Psoas muscle (tissue), 8 donors: ENCODE data around the gene FAF2. TPM values are rescaled to one million over a fixed set of nuclear protein-coding genes. Genes with fewer than 3 reads are reported as not detected.

Experiments
- ATAC-seq, 4 donors: fragments of 200-7000 bp; cut with Tn5 transposase; one replicate each; pipeline ENCODE4 v1.9.1; 2020; ENCODE audit warnings: moderate library complexity in 3 of 4, mild to moderate bottlenecking in 2 of 4
- DNase-seq, 2 donors: peaks; one replicate each; pipeline ENCODE4 v3.0.0-alpha.2; 2020
- H3K27ac ChIP-seq: fragments of 200-600 bp; one replicate; pipeline ENCODE4 v1.8.0; 2022
- H3K27me3 ChIP-seq, 3 donors: fragments of 200-600 bp in 1 of 3; one replicate each; pipeline versions ENCODE4 v1.6.1 to v1.8.0; 2013 to 2022; ENCODE audit warnings: low read length in 2 of 3, mild to moderate bottlenecking in 2 of 3, moderate library complexity in 1 of 3; ENCODE audit not compliant: insufficient read depth in 3 of 3
- H3K36me3 ChIP-seq, 2 donors: fragments of 200-600 bp in 1 of 2; one replicate each; pipeline versions ENCODE4 v1.6.1 to v1.8.0; 2013 to 2022; ENCODE audit warnings: low read depth in 1 of 2, mild to moderate bottlenecking in 1 of 2, moderate library complexity in 1 of 2; ENCODE audit not compliant: insufficient read depth in 1 of 2
- H3K4me1 ChIP-seq: fragments of 200-600 bp; one replicate; pipeline ENCODE4 v1.8.0; 2022
- H3K4me3 ChIP-seq: fragments of 200-600 bp; one replicate; pipeline ENCODE4 v1.8.0; 2022; ENCODE audit warnings: mild to moderate bottlenecking
- H3K9me3 ChIP-seq: fragments of 200-600 bp; one replicate; pipeline ENCODE4 v1.8.0; 2022
- CTCF ChIP-seq: fragments of 200-600 bp; IDR thresholded peaks from one replicate; pipeline ENCODE4 v1.8.0; 2022; ENCODE audit warnings: antibody characterized with exemption
- WGBS, 3 donors: extraction: QIAGEN DNeasy Blood & Tissue Kit; methylation state at CpG; one replicate each; pipeline versions ENCODE4 v1.1.6 to v1.1.7; 2013; 5-methylcytosine and 5-hydroxymethylcytosine counted together
- intact Hi-C, 2 donors: fragments of 100-400 bp; cut with DNase I; formaldehyde crosslinking; loops; one replicate each; pipeline versions ENCODE4 v1.11.0 to v1.14.2; 2022
- polyA plus RNA-seq, 3 donors: library from polyadenylated mRNA; stranded (reverse); fragments of 200-250 nt; gene quantifications; one replicate each; pipeline ENCODE4 v1.2.3, GENCODE V29; 2013
- total RNA-seq, 4 donors: library from RNA; stranded (reverse); fragmentation: NEBNext Ultra II Directional in 2 of 4; extraction: Animal tissue kit (Norgen Biotek cat#: 25700) in 2 of 4; gene quantifications; one replicate each; pipeline versions ENCODE4 v1.2.1 to v1.2.4, GENCODE V29; 2021 to 2023
- donor health status: healthy with polysubstance abuse.
- donor health status: DM: no; HTN: no; CAD: no; lungs with moderate emphysema.
- donor health status: Bipolar disorder and iron deficiency.
- donor health status: healthy.
- donor health status: DM: yes; HTN: yes; CAD: no.
- donor health status: DM: no; HTN: no; CAD: no.
- donor health status: DM: no; HTN: no; CAD: no.
- donor health status: DM: yes; HTN: yes; CAD: no.

The FAF2 gene
- total and polyA plus RNA-seq, 7 donors = 8.4 to 22.8 (median 14.7) TPM

GRCh38 chr5:176508603-176509002, 60.4 kb downstream of the FAF2 start:
- no peak for TF ChIP-seq CTCF
- H3K36me3 ChIP-seq = peaks cover 8 to 68% of the 10 kb centered on the region in 2 donors
- H3K27me3 ChIP-seq = no peaks in the 10 kb centered on the region
- H3K4me1 ChIP-seq = no peaks in the 10 kb centered on the region
- H3K4me3 ChIP-seq = no peak overlapping the region
- intact Hi-C loops = no loop called here
- WGBS, 3 donors = 32 to 47% (median 34%) methylated on average over 4 of the region's 4 CpGs
- peak overlapping the region; percentile 16 for H3K27ac ChIP-seq
- DNase-seq (no peak), ATAC-seq (peak; percentile 28 to 73 (median 46))
- H3K9me3 ChIP-seq = no peaks in the 10 kb centered on the region

- intact Hi-C loops = no loop called here
- Histone ChIP-seq H3K27me3 (no peaks in the 10 kb centered on the region), H3K36me3 (peaks cover 0 to 16% of the 10 kb centered on the region in 2 donors), H3K27ac (no peak overlapping the region), H3K4me3 (no peak overlapping the region), H3K9me3 (no peaks in the 10 kb centered on the region), H3K4me1 (no peaks in the 10 kb centered on the region)
- DNase-seq = no peak
- 84 to 87% (median 87%) methylated on average over 12 of the region's 12 CpGs for WGBS, 3 donors
- no peak for ATAC-seq
- no peak for TF ChIP-seq CTCF
These were observed 65.6 kb downstream of the FAF2 start for GRCh38 chr5:176513788-176514187.

GRCh38 chr5:176514244-176514950, 66.2 kb downstream of the FAF2 start:
- WGBS, 3 donors = 70 to 74% (median 72%) methylated on average over 11 of the region's 11 CpGs
- ATAC-seq = no peak

GRCh38 chr5:176515396-176515795, 67.2 kb downstream of the FAF2 start:
- Histone ChIP-seq H3K9me3 (no peaks in the 10 kb centered on the region), H3K36me3 (no peaks in the 10 kb centered on the region), H3K27ac (no peak overlapping the region), H3K27me3 (no peaks in the 10 kb centered on the region), H3K4me3 (no peak overlapping the region), H3K4me1 (no peaks in the 10 kb centered on the region)
- WGBS, 3 donors = 75 to 81% (median 79%) methylated on average over 4 of the region's 4 CpGs
- TF ChIP-seq CTCF = no peak
- ATAC-seq = no peak
- DNase-seq = no peak
- intact Hi-C loops = no loop called here

More at GRCh38 chr5:176514244-176514950, 66.2 kb downstream of the FAF2 start:
- Histone ChIP-seq H3K27ac (no peak overlapping the region), H3K4me3 (no peak overlapping the region), H3K9me3 (no peaks in the 10 kb centered on the region), H3K36me3 (peaks cover 0 to 10% of the 10 kb centered on the region in 2 donors), H3K4me1 (no peaks in the 10 kb centered on the region), H3K27me3 (no peaks in the 10 kb centered on the region)
- TF ChIP-seq CTCF = no peak
- no peak for DNase-seq
- intact Hi-C loops = no loop called here
